Stomach (tissue), 9 donors: Measurements from ENCODE around the gene NFKB2. TPM values are rescaled to one million over a fixed set of nuclear protein-coding genes. Genes with fewer than 3 reads are reported as not detected.

Experiments used
- DNase-seq, 2 donors: peaks; one replicate each; pipeline versions ENCODE4 v3.0.0 to v3.0.0-alpha.2; 2013 to 2019
- H3K27ac ChIP-seq, 5 donors: fragments of 200-600 bp in 4 of 5; sonication (generic) in 4 of 5; one replicate each; pipeline ENCODE4 v1.5.1; 2013 to 2019; ENCODE audit warnings: mild to moderate bottlenecking in 1 of 5, moderate library complexity in 1 of 5
- H3K27me3 ChIP-seq, 3 donors: fragments of 200-600 bp; sonication (generic); one replicate each; pipeline ENCODE4 v1.5.1; 2017 to 2019; ENCODE audit warnings: mixed run types in 1 of 3
- H3K36me3 ChIP-seq, 4 donors: fragments of 200-600 bp; sonication (generic); 1 replicate in 3 of 4; 2 replicates in 1 of 4; pipeline ENCODE4 v1.5.1; 2016 to 2019
- H3K4me1 ChIP-seq, 4 donors: fragments of 200-600 bp; sonication (generic); one replicate each; pipeline ENCODE4 v1.5.1; 2016 to 2019
- H3K4me3 ChIP-seq, 4 donors: fragments of 200-600 bp; sonication (generic) in 3 of 4; one replicate each; pipeline ENCODE4 v1.5.1; 2016 to 2019; ENCODE audit warnings: mild to moderate bottlenecking in 1 of 4
- H3K9me3 ChIP-seq, 4 donors: fragments of 200-600 bp; sonication (generic); one replicate each; pipeline ENCODE4 v1.5.1; 2016 to 2019
- EP300 ChIP-seq: sonication (generic); formaldehyde crosslinking; IDR thresholded peaks from one replicate; pipeline ENCODE4 v1.6.1; 2017; ENCODE audit warnings: antibody characterized with exemption
- POLR2A ChIP-seq, 4 donors: fragments of 450-650 bp; IDR thresholded peaks; one replicate each; pipeline ENCODE4 v1.6.1; 2016; ENCODE audit warnings: antibody characterized with exemption in 4 of 4, control low read depth in 2 of 4, mild to moderate bottlenecking in 1 of 4, moderate library complexity in 1 of 4
- POLR2AphosphoS5 ChIP-seq, 3 donors: sonication (generic); formaldehyde crosslinking; IDR thresholded peaks; one replicate each; pipeline ENCODE4 v1.6.1; 2016; ENCODE audit warnings: antibody characterized with exemption in 3 of 3
- WGBS, 5 donors: extraction: QIAGEN DNeasy Blood & Tissue Kit in 3 of 5; methylation state at CpG; one replicate each; pipeline versions ENCODE4 v1.1.5 to v1.1.7; 2013 to 2018; 5-methylcytosine and 5-hydroxymethylcytosine counted together
- intact Hi-C: fragments of 100-400 bp; cut with DNase I; formaldehyde crosslinking; loops from one replicate; pipeline ENCODE4 v1.15.1; 2023; ENCODE audit warnings: low total_unique reads
- polyA plus RNA-seq, 3 donors: library from polyadenylated mRNA; stranded (reverse); fragments of 200-250 nt; gene quantifications; one replicate each; pipeline ENCODE4 v1.2.3, GENCODE V29; 2013
- total RNA-seq, 5 donors: library from RNA; depleted of rRNA; stranded (reverse); fragments of >200 nt; gene quantifications; one replicate each; pipeline versions ENCODE4 v1.1.0 to v1.2.3, GENCODE V29; 2014 to 2016
- TF ChIP-seq, protein P1 (sequence below), 7 experiments: fragments of 450-650 bp in 4 of 7; fragments of 200-600 bp in 3 of 7; sonication (generic) in 3 of 7; IDR thresholded peaks; one replicate each; pipeline ENCODE4 v1.5.1; 2016 to 2019; ENCODE audit warnings: antibody characterized with exemption in 7 of 7, control low read depth in 2 of 7, mild to moderate bottlenecking in 1 of 7
- donor health status: healthy with polysubstance abuse.
- donor health status: Bipolar disorder and iron deficiency.
- donor health status: healthy.

NFKB2 gene
- total and polyA plus RNA-seq, 8 donors = 9.7 to 84.0 (median 25.1) TPM

DNA sequence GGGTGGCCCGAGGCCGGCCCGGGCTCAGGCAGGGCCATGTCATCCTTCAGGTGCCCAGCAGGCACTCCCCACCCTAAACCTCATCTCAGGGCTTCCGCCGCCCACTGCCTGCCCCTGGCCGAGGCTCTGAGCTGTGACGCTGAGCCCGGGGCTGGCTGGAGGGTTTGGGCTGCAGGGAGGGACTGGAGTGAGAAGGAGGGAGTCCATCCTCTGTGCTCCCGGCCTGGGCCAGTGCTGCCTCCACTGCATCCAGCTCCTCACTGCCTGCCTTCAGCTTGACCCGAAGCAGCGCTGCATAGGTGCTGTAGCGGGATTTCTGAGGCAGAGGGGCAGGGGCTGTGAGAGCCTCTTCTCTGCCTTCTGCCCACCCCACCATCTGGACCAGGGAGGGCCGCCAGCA, 7.6 kb downstream of the NFKB2 start:
- no peak for DNase-seq
- Histone ChIP-seq H3K4me3 (no peak overlapping the region), H3K4me1 (peaks cover 13 to 58% (median 33%) of the 10 kb centered on the region in 4 donors), H3K27me3 (peaks cover 0 to 21% (median 12%) of the 10 kb centered on the region in 3 donors), H3K36me3 (peaks cover 18 to 43% (median 41%) of the 10 kb centered on the region in 4 donors), H3K27ac (peak overlapping the region in 2 of 5 donors; percentile 32 to 98), H3K9me3 (no peaks in the 10 kb centered on the region)
- TF ChIP-seq POLR2A (IDR thresholded peaks at IDR 0.05) (no peak), EP300 (no peak), POLR2AphosphoS5 (IDR thresholded peaks at IDR 0.05) (no peak)
- TF ChIP-seq, protein P1, sequence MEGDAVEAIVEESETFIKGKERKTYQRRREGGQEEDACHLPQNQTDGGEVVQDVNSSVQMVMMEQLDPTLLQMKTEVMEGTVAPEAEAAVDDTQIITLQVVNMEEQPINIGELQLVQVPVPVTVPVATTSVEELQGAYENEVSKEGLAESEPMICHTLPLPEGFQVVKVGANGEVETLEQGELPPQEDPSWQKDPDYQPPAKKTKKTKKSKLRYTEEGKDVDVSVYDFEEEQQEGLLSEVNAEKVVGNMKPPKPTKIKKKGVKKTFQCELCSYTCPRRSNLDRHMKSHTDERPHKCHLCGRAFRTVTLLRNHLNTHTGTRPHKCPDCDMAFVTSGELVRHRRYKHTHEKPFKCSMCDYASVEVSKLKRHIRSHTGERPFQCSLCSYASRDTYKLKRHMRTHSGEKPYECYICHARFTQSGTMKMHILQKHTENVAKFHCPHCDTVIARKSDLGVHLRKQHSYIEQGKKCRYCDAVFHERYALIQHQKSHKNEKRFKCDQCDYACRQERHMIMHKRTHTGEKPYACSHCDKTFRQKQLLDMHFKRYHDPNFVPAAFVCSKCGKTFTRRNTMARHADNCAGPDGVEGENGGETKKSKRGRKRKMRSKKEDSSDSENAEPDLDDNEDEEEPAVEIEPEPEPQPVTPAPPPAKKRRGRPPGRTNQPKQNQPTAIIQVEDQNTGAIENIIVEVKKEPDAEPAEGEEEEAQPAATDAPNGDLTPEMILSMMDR (IDR thresholded peaks at IDR 0.05) = no peak
- 82 to 100% (median 86%) methylated on average over 1 to 13 of the region's 13 CpGs for WGBS, 5 donors
- intact Hi-C loops = no loop called here

DNA sequence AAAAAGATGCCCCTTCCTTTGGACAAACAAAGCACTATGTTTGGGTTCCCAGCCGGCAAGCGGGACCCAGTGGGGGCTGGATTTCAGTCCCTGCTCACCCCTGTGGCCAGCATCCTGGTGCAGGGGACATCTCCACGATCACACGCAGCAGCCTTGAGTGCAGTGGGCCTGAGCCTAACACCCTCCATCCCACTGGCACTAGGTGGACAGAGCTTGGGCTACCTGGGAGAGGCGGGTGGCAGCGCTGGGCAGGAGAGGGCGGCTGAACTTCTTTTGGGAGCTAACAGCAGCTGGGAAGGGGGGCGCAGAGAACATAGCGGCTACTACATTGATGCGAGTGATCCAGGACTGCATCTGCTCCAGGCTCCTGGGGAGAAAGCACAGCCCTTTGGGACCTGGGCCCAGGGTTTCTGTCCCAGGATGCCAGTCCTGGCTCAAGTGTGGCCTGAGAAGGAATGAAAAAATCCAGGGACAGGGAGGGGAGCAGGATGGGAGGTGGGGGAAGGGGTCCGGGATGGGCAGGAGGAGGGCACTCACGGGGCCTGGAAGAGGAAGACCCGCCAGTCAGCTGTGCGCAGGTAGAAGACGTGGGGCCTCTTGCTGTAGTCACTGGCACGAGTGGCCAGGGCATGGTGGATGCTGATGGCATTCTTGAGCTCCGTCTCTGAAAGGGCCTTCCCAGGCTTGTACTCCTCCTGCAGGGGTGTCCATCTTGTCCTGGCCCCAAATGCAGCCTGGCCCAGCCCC, 9.0 kb downstream of the NFKB2 start:
- no peaks in the 10 kb centered on the region for H3K9me3 ChIP-seq
- peaks cover 9 to 57% (median 31%) of the 10 kb centered on the region in 4 donors for H3K4me1 ChIP-seq
- DNase-seq = no peak
- peaks cover 18 to 36% (median 34%) of the 10 kb centered on the region in 4 donors for H3K36me3 ChIP-seq
- peak overlapping the region in 2 of 5 donors; percentile 32 to 98 for H3K27ac ChIP-seq
- TF ChIP-seq POLR2AphosphoS5 (IDR thresholded peaks at IDR 0.05) (no peak), POLR2A (IDR thresholded peaks at IDR 0.05) (no peak), EP300 (no peak)
- TF ChIP-seq, protein P1 (IDR thresholded peaks at IDR 0.05) = no peak
- H3K27me3 ChIP-seq = peaks cover 0 to 35% (median 25%) of the 10 kb centered on the region in 3 donors
- WGBS, 5 donors = 82 to 87% (median 85%) methylated on average over 16 to 17 of the region's 17 CpGs
- intact Hi-C loops = no loop called here
- H3K4me3 ChIP-seq = no peak overlapping the region

DNA sequence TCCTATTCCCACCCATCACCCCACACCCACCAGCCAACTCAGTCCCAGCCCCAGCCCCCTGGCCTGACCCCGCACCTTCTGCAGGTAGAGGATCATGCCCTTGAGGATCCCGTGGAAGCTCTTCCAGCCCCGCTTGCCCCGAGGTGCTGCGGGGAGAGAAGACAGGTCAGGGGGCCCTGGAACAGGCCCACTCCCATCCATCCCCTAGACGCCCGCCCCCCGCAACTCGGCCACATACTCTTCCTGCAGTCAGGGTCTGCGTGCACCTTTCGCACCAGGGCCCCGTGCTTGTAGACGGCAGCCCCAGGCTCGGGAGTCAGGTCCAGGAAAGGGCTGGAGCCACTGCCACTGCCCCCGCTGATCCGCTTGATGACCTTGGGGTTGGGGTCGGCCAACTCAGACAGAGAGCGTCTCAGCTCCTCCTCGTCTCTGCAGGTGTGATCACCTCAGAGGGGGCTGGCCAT, 9.6 kb downstream of the NFKB2 start:
- Histone ChIP-seq H3K36me3 (peaks cover 18 to 34% (median 32%) of the 10 kb centered on the region in 4 donors), H3K4me1 (peaks cover 6 to 57% (median 31%) of the 10 kb centered on the region in 4 donors), H3K4me3 (no peak overlapping the region), H3K9me3 (no peaks in the 10 kb centered on the region), H3K27ac (peak overlapping the region in 2 of 5 donors; percentile 78 to 98), H3K27me3 (peaks cover 4 to 41% (median 31%) of the 10 kb centered on the region in 3 donors)
- intact Hi-C loops = no loop called here
- TF ChIP-seq, protein P1 (IDR thresholded peaks at IDR 0.05) = no peak
- TF ChIP-seq EP300 (no peak), POLR2AphosphoS5 (IDR thresholded peaks at IDR 0.05) (no peak), POLR2A (IDR thresholded peaks at IDR 0.05) (no peak)
- WGBS, 5 donors = 67 to 78% (median 77%) methylated on average over 10 to 19 of the region's 19 CpGs
- no peak for DNase-seq

DNA sequence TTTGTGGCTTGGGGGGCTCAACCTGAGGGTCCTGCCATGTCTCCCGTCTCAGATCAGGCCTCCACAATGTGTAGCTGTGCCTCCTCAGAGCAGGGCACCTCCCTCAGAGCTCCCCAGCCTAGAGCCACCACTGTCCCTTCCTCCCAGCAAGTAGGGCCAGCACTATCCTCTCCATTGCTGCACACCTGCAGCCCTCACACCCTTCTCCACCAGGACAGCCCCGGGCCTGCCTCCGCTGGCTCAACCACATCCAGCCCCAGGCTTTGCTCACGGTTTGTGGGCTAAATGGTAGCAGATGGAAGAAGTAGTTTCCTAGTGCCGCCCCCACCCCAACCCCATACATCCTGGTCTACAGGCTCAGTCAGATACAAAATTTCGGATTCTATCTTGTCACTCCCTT, 10.1 kb downstream of the NFKB2 start:
- intact Hi-C loops = no loop called here
- Histone ChIP-seq H3K4me1 (peaks cover 11 to 57% (median 33%) of the 10 kb centered on the region in 4 donors), H3K36me3 (peaks cover 17 to 29% (median 27%) of the 10 kb centered on the region in 4 donors), H3K4me3 (no peak overlapping the region), H3K9me3 (no peaks in the 10 kb centered on the region), H3K27me3 (peaks cover 6 to 46% (median 36%) of the 10 kb centered on the region in 3 donors), H3K27ac (peak overlapping the region in 2 of 5 donors; percentile 78 to 98)
- TF ChIP-seq EP300 (no peak), POLR2A (IDR thresholded peaks at IDR 0.05) (no peak), POLR2AphosphoS5 (IDR thresholded peaks at IDR 0.05) (no peak)
- TF ChIP-seq, protein P1 (IDR thresholded peaks at IDR 0.05) = no peak
- WGBS, 5 donors = 64 to 80% (median 76%) methylated on average over 6 of the region's 6 CpGs
- DNase-seq = no peak
